Raji (cell line): ENCODE measurements around the gene ALCAM.

ENCODE experiments used
- POLR2A ChIP-seq: IDR thresholded peaks from 2 replicates; pipeline ENCODE4 v1.6.1; 2011; ENCODE audit warnings: low read depth, low read length, control low read depth; ENCODE audit not compliant: insufficient read depth

Gene ALCAM

GRCh38 chr3:105542282-105543019, 175.7 kb downstream of the ALCAM start:
- TF ChIP-seq POLR2A, result no peak

- TF ChIP-seq POLR2A, result no peak
These were observed 178.3 kb downstream of the ALCAM start for GRCh38 chr3:105545051-105545450.

GRCh38 chr3:105553851-105554250, 187.1 kb downstream of the ALCAM start:
- TF ChIP-seq POLR2A, result no peak

- TF ChIP-seq POLR2A, result no peak
These were observed 188.5 kb downstream of the ALCAM start for GRCh38 chr3:105555206-105555605.

- TF ChIP-seq POLR2A, result no peak
These were observed 193.1 kb downstream of the ALCAM start for GRCh38 chr3:105559856-105560255.

GRCh38 chr3:105561876-105562275, 195.2 kb downstream of the ALCAM start:
- no peak for TF ChIP-seq POLR2A

GRCh38 chr3:105564546-105565288, 198.0 kb downstream of the ALCAM start:
- no peak for TF ChIP-seq POLR2A

GRCh38 chr3:105571005-105571404, 204.3 kb downstream of the ALCAM start:
- no peak for TF ChIP-seq POLR2A

GRCh38 chr3:105572501-105572900, 205.8 kb downstream of the ALCAM start:
- no peak for TF ChIP-seq POLR2A

GRCh38 chr3:105579439-105579838, 212.7 kb downstream of the ALCAM start:
- no peak for TF ChIP-seq POLR2A

- TF ChIP-seq POLR2A, result no peak
These were observed 213.7 kb downstream of the ALCAM start for GRCh38 chr3:105580296-105580965.

- TF ChIP-seq POLR2A, result no peak
These were observed 215.3 kb downstream of the ALCAM start for GRCh38 chr3:105582015-105582414.

- no peak for TF ChIP-seq POLR2A
These were observed 217.5 kb downstream of the ALCAM start for GRCh38 chr3:105584003-105584790.

- TF ChIP-seq POLR2A, result no peak
These were observed 226.6 kb downstream of the ALCAM start for GRCh38 chr3:105593315-105593714.

GRCh38 chr3:105594219-105594618, 227.5 kb downstream of the ALCAM start:
- TF ChIP-seq POLR2A, result no peak

GRCh38 chr3:105598042-105598796, 231.5 kb downstream of the ALCAM start:
- no peak for TF ChIP-seq POLR2A
